ENCODE measurements around the gene UEVLD. TPM values are rescaled to one million over a fixed set of nuclear protein-coding genes. Genes with fewer than 3 reads are reported as not detected.

UEVLD gene
- 10 to 100 TPM in 1 of 2 donors, 1 to 10 TPM in 1; 8.0 to 12.6 TPM for total RNA-seq
- 8.2 to 16.9 reads per million in 2 donors for total RNA-seq

DNA sequence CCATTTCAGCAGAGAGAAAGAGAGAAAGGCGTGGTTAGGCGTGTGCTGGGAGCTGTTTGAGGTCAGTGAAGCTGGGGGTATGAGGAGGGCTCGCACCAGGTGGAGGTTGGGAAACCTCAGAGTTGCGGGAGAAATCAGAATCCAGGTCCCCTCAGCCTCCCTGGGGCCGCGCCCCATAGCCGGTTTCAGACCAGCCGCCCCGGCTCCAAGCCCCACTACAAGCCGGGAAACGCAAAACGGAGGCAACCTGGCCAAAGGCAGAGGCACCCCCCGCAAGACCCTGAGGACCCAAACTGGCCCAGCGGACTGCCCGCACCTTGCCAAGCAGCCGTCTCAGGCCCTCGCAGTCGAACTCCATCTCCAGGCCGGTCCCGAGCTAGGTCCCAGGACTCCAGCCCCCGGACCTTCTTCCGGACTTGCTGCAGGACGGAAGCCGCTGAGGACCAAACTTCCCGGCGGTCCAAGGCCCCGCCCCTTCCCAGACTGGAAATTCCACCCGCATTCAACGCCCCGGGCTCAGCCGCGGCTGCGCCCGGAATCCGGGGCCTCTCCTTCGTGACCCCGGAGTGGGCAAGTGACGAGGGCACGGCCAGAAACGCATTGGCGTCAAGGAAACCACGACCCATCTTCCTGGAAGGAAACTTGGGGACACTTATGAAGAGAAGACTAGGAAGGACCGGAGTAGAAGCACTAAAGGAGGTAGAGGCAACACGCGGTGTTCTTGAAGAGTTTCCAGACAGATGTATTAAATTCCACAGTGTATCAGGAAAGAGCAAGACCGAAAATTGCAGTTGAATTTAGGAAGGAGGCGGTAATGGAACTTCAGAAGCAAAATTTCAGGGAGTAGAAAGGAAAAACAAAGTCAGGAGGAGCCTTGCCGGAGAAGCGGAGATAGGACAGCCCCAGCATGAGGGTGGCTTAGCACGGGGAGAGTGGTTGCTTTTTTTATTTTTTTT, at the start of gene UEVLD:
UEVLD (minus strand) TSS at position 438 of the 956 bp plus-strand sequence; CDS start at position 358, 80 bp downstream.
- DNase-seq (peak; percentile 39 to 66 (median 61)), ATAC-seq (peak; percentile 45)
- no peaks in the 10 kb centered on the region for H3K36me3 Mint-ChIP-seq (ENCODE audit: low read depth)
- no peaks in the 10 kb centered on the region for H3K27me3 Mint-ChIP-seq
- no peaks in the 10 kb centered on the region for H3K9me3 ChIP-seq (ENCODE audit: control insufficient read depth, low read length, poor library complexity, severe bottlenecking)
- H3K4me3 Mint-ChIP-seq: no peak within 1 kb of the TSS
- H3K4me1 Mint-ChIP-seq: peaks cover 11% of the 10 kb centered on the region
- no peak within 1 kb of the TSS for H3K27ac Mint-ChIP-seq

DNA sequence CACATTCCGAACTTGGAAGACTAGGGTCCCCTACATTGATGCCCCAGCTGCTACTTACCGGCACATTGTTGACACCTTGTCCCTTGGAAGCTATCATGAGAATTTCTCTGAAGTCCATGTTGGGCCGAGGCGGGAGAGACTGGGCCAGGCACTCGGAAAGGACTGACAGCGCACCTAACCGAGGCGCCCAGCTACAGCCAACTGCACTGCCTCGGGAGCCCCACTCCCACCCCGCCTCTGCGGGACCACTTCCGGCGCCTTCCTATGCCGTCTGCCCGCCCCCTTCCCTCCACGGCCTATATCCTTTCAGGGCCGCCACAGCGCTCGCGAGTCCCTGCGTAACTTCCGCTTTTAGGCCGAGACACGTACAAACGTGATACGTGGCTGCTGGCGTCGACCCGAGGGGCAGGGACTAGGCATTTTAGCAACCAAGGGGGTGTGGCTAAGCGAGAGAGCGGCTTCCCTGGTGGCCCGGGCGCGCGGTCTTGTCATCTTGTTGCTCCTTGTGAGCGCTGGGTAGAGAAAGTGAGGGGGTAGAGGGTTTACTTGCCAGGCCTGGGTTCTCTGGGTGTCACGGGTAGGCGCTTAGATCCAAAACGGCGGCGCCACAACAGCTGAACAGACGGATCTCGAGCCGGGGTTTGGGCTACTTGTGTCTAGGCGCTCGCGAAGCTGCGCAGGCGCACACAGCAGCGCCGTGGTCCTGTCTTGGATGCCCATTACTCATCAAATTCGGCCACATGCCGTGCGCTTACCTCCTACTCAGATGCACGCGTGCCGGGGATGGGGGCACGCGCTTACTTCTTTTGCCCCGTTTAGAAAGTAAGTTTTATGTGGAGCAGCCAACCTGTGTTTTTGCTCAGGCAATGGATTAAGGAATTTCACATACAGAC, 45.9 kb upstream of the UEVLD start, which contains the start of gene SPTY2D1:
SPTY2D1 (minus strand) TSS at position 203 of the 893 bp plus-strand sequence; CDS start at position 118, 85 bp downstream.
- H3K9me3 ChIP-seq (ENCODE audit: control insufficient read depth, low read length, poor library complexity, severe bottlenecking): no peaks in the 10 kb centered on the region
- peak; percentile 95 for ATAC-seq
- Mint-ChIP-seq H3K36me3 (ENCODE audit: low read depth) (peaks cover 4% of the 10 kb centered on the region), H3K27ac (peak within 1 kb of the TSS; percentile 98), H3K27me3 (no peaks in the 10 kb centered on the region), H3K4me3 (peak within 1 kb of the TSS; percentile 96), H3K4me1 (peaks cover 20% of the 10 kb centered on the region)
- DNase-seq: peak; percentile 92 to 96 (median 92)

DNA sequence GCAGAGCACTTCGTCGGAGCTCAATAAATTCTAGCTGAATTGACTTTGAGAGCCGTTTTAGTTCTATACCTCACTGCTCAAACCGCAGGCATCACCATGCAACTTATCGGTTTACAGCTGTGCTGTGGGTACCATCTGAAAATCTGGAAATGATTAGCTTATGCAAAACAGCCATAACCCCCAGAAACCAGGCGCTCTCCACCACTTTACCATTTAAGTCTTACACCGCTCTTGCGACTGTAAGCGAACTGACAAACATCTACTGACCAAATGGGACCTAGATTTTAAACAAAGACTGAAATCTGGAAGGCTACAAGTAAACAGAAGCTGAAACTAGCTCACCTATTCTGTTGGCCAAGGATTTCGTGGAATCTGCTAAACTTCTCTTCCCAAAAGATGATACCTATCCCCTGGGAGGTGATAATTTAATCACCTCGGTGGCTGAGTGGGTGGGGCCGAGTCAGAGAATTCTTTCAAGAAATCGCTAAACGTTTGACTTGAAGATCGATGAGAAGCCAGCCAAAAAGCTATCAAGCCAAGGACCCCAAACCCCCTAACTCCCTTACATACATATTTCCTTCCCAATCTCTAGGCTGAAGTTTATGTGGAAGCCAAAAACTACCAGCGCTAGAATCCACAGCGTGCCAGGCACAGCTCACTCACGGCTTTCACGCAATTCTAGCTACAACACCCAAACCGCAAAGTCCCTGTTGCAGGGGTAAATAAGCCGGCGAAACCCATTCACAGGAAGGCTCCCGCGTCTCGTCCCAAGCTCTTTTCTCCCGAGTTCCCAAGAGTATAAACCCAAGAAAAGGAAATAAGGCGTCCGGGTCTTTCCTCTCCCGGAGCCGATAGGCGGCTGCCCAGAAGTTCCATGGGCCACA, 45.0 kb upstream of the UEVLD start:
- DNase-seq: no peak
- H3K27ac Mint-ChIP-seq: peak overlapping the region; percentile 98
- H3K36me3 Mint-ChIP-seq (ENCODE audit: low read depth): peaks cover 4% of the 10 kb centered on the region
- ATAC-seq: no peak
- peak overlapping the region; percentile 96 for H3K4me3 Mint-ChIP-seq
- H3K27me3 Mint-ChIP-seq: no peaks in the 10 kb centered on the region
- H3K4me1 Mint-ChIP-seq: peaks cover 25% of the 10 kb centered on the region
- H3K9me3 ChIP-seq (ENCODE audit: control insufficient read depth, low read length, poor library complexity, severe bottlenecking): no peaks in the 10 kb centered on the region

DNA sequence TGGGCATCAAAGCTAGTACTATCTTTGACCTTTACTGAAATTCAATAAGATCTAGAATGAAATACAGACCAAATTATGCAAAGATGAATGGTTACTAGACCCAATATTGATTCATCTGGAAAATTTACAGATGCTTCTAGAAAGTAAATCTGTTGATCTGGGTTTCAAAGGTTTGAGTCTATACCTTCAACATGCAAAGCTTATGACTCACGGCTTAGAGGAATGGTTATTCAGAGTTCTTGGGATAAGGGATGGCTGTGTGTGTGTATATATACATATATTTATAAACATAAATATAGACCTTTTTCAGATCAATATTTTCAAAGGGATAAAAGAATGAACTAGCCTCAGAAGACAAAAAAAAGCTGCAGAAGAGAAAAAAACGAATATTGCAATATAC, 44.3 kb upstream of the UEVLD start:
- peak overlapping the region; percentile 98 for H3K27ac Mint-ChIP-seq
- peak overlapping the region; percentile 96 for H3K4me3 Mint-ChIP-seq
- no peaks in the 10 kb centered on the region for H3K27me3 Mint-ChIP-seq
- ATAC-seq (no peak), DNase-seq (no peak)
- no peaks in the 10 kb centered on the region for H3K9me3 ChIP-seq (ENCODE audit: control insufficient read depth, low read length, poor library complexity, severe bottlenecking)
- peaks cover 32% of the 10 kb centered on the region for H3K4me1 Mint-ChIP-seq
- H3K36me3 Mint-ChIP-seq (ENCODE audit: low read depth): peaks cover 7% of the 10 kb centered on the region

DNA sequence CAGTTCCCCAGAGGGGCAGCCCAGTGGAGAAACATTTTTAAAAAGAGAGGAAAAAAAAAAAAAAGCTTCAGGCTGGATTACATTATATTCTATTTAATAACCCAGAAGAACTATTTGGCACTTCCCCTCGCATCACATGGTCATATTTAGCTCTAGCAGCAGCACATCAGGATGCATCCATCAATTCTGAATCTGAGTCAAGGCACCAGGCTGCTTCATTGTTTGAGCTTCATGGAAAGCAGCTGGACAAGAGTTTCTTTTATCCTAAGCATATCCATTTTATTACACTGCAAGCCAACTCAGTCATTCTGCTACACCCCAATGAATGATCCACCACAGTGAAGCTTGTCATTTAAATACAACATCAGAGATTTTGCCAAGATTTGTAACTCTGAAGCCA, 35.6 kb upstream of the UEVLD start:
- no peaks in the 10 kb centered on the region for H3K9me3 ChIP-seq (ENCODE audit: control insufficient read depth, low read length, poor library complexity, severe bottlenecking)
- no peak for ATAC-seq
- Mint-ChIP-seq H3K36me3 (ENCODE audit: low read depth) (peaks cover 6% of the 10 kb centered on the region), H3K27me3 (no peaks in the 10 kb centered on the region), H3K4me3 (no peak overlapping the region), H3K4me1 (peaks cover 38% of the 10 kb centered on the region), H3K27ac (peak overlapping the region; percentile 10)
- DNase-seq: no peak

DNA sequence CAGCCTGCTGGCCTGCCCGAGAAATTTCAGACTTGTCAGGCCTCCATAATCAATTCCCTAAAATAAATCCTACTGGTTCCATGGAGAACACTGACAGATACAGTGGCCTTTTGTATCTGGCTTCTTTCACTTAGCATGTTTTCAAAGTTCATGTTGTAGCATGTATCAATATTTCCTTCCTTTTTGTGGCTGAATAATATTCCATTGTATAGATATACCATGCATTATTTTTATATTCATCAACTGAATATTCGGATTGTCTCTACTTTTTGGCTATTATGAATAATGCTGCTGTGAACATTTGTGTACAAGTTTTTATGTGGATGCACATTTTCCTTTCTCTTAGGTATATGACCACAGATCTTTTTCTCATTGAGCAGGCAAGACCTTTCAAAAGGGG, 35.2 kb upstream of the UEVLD start:
- peaks cover 40% of the 10 kb centered on the region for H3K4me1 Mint-ChIP-seq
- ATAC-seq (no peak), DNase-seq (no peak)
- no peaks in the 10 kb centered on the region for H3K9me3 ChIP-seq (ENCODE audit: control insufficient read depth, low read length, poor library complexity, severe bottlenecking)
- no peaks in the 10 kb centered on the region for H3K27me3 Mint-ChIP-seq
- no peak overlapping the region for H3K4me3 Mint-ChIP-seq
- H3K27ac Mint-ChIP-seq: peak overlapping the region; percentile 10
- H3K36me3 Mint-ChIP-seq (ENCODE audit: low read depth): peaks cover 6% of the 10 kb centered on the region

DNA sequence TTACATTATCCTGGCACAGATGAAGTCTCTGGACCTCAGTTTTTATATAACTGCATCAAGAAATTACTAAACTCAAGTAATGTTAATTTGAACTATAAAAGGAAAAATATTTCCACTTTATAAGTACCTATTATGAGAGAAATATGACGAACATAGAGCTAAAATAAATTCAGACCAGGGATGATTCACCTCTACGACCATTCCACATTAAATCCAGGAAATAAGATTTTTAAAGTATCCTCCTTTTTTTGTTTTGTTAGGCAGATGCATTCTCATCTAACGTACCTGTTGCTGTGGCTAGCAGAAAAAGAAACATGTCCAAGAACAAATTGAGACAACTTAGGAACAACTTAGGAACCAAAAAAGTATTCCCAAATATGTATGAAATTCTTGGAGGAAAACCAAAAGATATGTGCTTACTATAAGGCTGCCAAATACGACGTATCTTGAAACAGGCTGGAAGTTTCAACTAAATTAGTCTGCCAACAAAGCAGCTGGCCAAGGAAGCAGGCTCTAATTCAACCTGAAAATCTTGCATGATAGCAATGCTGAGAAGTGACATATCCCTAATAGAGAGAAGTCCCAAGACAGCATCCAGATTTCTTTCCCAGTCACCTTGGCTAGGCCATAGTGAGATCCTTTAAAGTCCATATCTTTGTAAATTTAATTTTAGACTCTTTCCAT, 29.9 kb upstream of the UEVLD start:
- no peak for ATAC-seq
- H3K4me1 Mint-ChIP-seq: peaks cover 44% of the 10 kb centered on the region

DNA sequence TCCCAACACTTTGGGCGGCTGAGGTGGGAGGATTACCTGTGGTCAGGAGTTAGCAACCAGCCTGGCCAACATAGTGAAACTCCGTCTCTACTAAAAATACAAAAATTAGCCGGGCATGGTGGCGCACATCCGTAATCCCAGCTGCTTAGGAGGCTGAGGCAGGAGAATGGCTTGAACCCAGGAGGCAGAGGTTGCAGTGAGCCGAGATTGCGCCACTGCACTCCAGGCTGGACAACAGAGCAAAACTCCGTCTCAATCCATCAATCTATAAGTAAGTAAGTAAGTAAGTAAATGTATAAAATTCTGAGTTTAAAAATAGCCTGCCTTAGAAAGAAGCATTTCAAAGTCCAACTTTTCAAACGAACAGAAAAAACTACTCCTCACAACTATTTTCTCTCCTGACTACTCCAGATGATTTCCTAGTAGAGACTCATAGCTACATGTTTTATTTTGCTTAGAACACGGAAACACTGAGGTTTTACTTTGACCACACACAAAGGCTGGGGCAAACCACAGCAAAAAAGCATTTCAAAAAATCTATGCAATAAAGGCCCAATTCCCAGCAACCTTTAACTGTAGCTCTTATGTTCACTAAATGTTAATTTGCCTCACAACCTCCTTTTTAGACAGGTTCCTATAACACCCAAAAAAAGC, 29.3 kb upstream of the UEVLD start:
- Mint-ChIP-seq H3K27ac (peak overlapping the region; percentile 64), H3K27me3 (no peaks in the 10 kb centered on the region), H3K4me3 (peak overlapping the region; percentile 86), H3K36me3 (ENCODE audit: low read depth) (peaks cover 8% of the 10 kb centered on the region), H3K4me1 (peaks cover 46% of the 10 kb centered on the region)
- no peaks in the 10 kb centered on the region for H3K9me3 ChIP-seq (ENCODE audit: control insufficient read depth, low read length, poor library complexity, severe bottlenecking)
- DNase-seq: peak in 1 of 3 donors; percentile 16
- peak; percentile 88 for ATAC-seq

More for the DNA sequence above, 29.9 kb upstream of the UEVLD start:
- peak overlapping the region; percentile 64 for H3K27ac Mint-ChIP-seq
- peaks cover 8% of the 10 kb centered on the region for H3K36me3 Mint-ChIP-seq (ENCODE audit: low read depth)
- no peak for DNase-seq
- no peaks in the 10 kb centered on the region for H3K9me3 ChIP-seq (ENCODE audit: control insufficient read depth, low read length, poor library complexity, severe bottlenecking)
- no peaks in the 10 kb centered on the region for H3K27me3 Mint-ChIP-seq
- peak overlapping the region; percentile 86 for H3K4me3 Mint-ChIP-seq

DNA sequence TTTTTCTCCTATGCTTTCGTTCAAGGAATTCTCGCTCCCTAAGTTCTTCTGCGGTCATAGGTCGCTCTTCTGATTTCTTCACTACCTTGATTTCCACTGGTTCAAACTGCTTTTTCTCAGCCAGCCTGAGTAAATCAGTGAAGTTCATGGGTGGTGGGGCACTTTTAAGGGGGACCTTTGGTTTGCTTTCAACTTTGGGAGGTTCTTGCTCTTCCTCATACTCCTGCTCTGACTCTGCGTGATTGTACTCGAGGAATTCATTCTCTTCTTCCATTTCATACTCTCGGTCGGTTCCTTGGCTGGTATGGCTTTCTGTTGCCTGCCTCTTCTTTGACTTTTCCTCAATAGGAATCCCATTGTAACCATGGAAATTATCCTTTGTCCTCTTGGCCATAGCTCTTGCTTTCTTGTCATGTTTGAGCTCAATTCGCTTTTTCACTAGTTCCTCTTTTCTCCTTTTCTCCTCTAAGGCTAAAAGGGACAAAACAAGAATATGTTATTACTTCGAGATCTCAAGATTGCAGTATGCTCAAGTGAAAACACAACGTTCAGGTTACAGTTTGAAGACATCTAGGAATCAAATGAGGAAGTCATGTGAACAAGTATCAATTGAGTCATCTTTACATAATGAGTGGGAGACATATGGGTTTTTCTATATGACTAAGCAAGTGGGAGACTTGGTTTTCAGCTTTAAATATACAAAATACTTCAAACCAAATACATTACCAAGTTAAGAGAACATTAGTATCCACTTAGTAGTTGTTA, 27.3 kb upstream of the UEVLD start:
- ATAC-seq: peak; percentile 22
- peak overlapping the region; percentile 64 for H3K27ac Mint-ChIP-seq
- peaks cover 8% of the 10 kb centered on the region for H3K36me3 Mint-ChIP-seq (ENCODE audit: low read depth)

DNA sequence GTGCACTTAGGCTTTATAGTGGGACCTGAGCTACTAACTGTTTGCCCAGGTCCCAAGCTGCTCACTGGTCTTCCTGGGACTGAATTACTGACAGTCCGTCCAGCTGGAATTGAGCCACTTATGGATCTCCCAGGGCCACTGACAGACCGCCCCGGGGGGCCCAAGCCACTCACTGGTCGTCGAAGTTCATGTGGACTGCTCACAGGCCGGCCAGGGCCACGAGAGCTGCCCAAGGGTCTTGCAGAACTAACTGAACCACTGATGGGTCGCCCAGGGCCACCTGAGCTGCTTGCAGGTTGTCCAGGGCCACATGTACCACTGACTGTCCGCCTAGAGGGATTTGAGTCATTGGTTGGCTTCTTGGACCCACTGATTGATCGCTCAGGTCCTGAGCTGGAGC, 26.1 kb upstream of the UEVLD start:
- ATAC-seq: no peak
- Mint-ChIP-seq H3K4me3 (no peak overlapping the region), H3K27ac (peak overlapping the region; percentile 75), H3K27me3 (no peaks in the 10 kb centered on the region), H3K4me1 (peaks cover 37% of the 10 kb centered on the region), H3K36me3 (ENCODE audit: low read depth) (peaks cover 8% of the 10 kb centered on the region)
- no peak for DNase-seq
- H3K9me3 ChIP-seq (ENCODE audit: control insufficient read depth, low read length, poor library complexity, severe bottlenecking): no peaks in the 10 kb centered on the region

More for the DNA sequence above, 27.3 kb upstream of the UEVLD start:
- H3K9me3 ChIP-seq (ENCODE audit: control insufficient read depth, low read length, poor library complexity, severe bottlenecking): no peaks in the 10 kb centered on the region
- DNase-seq: no peak
- H3K4me1 Mint-ChIP-seq: peaks cover 36% of the 10 kb centered on the region
- peak overlapping the region; percentile 41 for H3K4me3 Mint-ChIP-seq
- H3K27me3 Mint-ChIP-seq: no peaks in the 10 kb centered on the region

DNA sequence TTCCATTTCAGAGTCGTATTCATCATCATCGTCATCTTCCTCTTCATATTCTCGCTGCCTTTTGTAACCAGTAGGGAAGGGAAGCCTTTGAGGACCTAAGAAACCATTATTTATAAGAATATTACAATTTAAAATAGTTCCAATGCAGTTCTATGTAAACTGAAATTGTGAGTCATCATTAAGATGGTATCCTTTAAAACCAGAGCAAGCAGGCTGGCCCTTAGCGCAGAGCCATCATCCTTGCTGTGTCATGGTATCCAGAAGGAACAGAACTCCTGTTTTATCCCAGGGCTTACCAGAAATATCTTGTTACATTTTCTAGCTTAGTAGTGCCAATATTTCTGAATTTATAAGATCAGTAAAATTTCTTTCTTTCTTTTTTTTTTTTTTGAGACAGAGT, 23.9 kb upstream of the UEVLD start:
- H3K27ac Mint-ChIP-seq: no peak overlapping the region
- H3K36me3 Mint-ChIP-seq (ENCODE audit: low read depth): peaks cover 8% of the 10 kb centered on the region
- no peak for ATAC-seq
- no peaks in the 10 kb centered on the region for H3K27me3 Mint-ChIP-seq
- peaks cover 21% of the 10 kb centered on the region for H3K4me1 Mint-ChIP-seq
- no peak overlapping the region for H3K4me3 Mint-ChIP-seq
- DNase-seq: no peak
- no peaks in the 10 kb centered on the region for H3K9me3 ChIP-seq (ENCODE audit: control insufficient read depth, low read length, poor library complexity, severe bottlenecking)

Data from T-helper 17 cell (primary cell).